Mucosa of rectum (tissue), 2 donors: Measurements from ENCODE around the gene HDAC9.

ENCODE experiments used
- H3K27ac ChIP-seq, 2 donors: one replicate each; pipeline ENCODE4 v1.7.0; 2013; ENCODE audit warnings: inconsistent platforms in 2 of 2, low read depth in 2 of 2, low read length in 2 of 2
- H3K27me3 ChIP-seq, 2 donors: one replicate each; pipeline ENCODE4 v1.7.0; 2013; ENCODE audit warnings: low read length in 2 of 2; ENCODE audit not compliant: control insufficient read depth in 2 of 2, insufficient read depth in 2 of 2
- H3K36me3 ChIP-seq, 2 donors: one replicate each; pipeline ENCODE4 v1.7.0; 2013; ENCODE audit warnings: low read length in 2 of 2; ENCODE audit not compliant: control insufficient read depth in 2 of 2, insufficient read depth in 2 of 2
- H3K4me1 ChIP-seq, 2 donors: one replicate each; pipeline ENCODE4 v1.7.0; 2013; ENCODE audit warnings: low read length in 2 of 2, mild to moderate bottlenecking in 1 of 2; ENCODE audit not compliant: control insufficient read depth in 2 of 2, insufficient read depth in 2 of 2
- H3K4me3 ChIP-seq, 2 donors: one replicate each; pipeline ENCODE4 v1.7.0; 2013; ENCODE audit warnings: low read length in 2 of 2
- H3K9ac ChIP-seq, 2 donors: one replicate each; pipeline ENCODE4 v1.7.0; 2013; ENCODE audit warnings: low read length in 2 of 2, low read depth in 1 of 2, mild to moderate bottlenecking in 1 of 2
- H3K9me3 ChIP-seq, 2 donors: one replicate each; pipeline ENCODE4 v1.7.0; 2013; ENCODE audit warnings: low read length in 2 of 2; ENCODE audit not compliant: control insufficient read depth in 2 of 2
- donor health status: healthy.
- donor health status: Normal muscosa, but diverticular disease.

HDAC9 gene

DNA sequence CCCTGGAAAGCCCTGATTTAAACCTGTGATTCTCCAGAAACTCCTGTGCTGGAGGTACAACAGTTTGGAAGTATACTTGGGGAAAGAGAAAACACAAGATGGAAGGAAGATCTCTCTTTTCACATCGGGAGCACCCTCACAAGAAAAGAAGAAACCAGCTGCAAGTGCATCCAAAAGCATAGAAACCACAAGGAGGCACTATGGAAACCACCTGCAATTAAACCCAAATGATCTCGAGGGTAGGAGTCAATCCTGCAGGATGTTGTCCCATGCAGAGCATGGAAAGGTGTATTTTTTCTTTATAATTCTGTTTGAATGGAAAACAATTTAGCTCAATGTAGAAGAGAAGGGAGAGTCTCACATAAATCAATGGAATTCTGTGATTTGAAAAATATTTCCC is 411.4 kb downstream of the HDAC9 start:
- H3K27me3 ChIP-seq = no peaks in the 10 kb centered on the region
- no peaks in the 10 kb centered on the region for H3K4me1 ChIP-seq
- H3K27ac ChIP-seq = no peak overlapping the region
- no peaks in the 10 kb centered on the region for H3K36me3 ChIP-seq
- H3K4me3 ChIP-seq = no peak overlapping the region
- no peaks in the 10 kb centered on the region for H3K9me3 ChIP-seq
- no peak overlapping the region for H3K9ac ChIP-seq

DNA sequence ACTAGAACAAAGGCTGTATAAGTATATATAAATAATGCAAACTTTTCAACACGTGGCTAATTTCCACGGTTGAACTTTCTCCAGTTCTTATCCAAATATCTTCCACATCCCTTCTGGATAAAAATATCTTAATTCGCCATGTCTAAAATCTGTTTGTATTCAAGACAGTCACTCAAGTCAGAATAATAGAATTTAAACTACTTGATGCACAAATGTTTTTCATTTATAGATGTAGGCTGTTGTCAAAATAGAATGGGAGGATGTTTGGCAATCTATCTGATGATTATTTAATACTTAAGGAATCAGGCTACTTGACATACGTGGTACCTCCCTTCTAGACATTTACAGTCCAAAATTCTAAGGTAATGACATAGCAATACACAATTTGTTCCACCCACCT is 417.6 kb downstream of the HDAC9 start:
- H3K27ac ChIP-seq = no peak overlapping the region
- H3K4me3 ChIP-seq = no peak overlapping the region
- no peak overlapping the region for H3K9ac ChIP-seq
- H3K27me3 ChIP-seq = no peaks in the 10 kb centered on the region
- H3K4me1 ChIP-seq = no peaks in the 10 kb centered on the region
- peaks cover 0 to 2% of the 10 kb centered on the region in 2 donors for H3K9me3 ChIP-seq
- no peaks in the 10 kb centered on the region for H3K36me3 ChIP-seq

DNA sequence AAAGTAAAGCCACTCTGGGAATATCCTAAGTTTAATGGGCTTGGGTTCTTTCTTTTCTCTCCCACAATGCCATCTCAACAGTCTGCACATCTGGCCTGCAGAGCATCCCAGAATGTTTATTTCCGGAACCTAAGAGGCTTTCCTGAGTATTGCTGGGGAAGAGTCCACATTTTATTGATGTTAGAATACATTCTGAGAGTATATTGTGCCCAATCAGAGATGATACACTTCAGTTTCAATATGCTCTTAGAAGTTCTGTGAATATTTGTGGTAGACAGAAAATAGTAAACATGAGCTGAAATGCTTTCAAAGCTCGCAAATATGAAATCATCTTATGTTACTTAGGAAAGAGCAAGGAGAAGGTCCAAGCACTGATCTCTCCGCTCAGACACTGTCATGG is 421.3 kb downstream of the HDAC9 start:
- no peaks in the 10 kb centered on the region for H3K27me3 ChIP-seq
- no peak overlapping the region for H3K4me3 ChIP-seq
- no peak overlapping the region for H3K27ac ChIP-seq
- H3K36me3 ChIP-seq = no peaks in the 10 kb centered on the region
- no peaks in the 10 kb centered on the region for H3K4me1 ChIP-seq
- no peak overlapping the region for H3K9ac ChIP-seq
- H3K9me3 ChIP-seq = peaks cover 0 to 2% of the 10 kb centered on the region in 2 donors

GRCh38 chr7:18927134-18927533 is 431.6 kb downstream of the HDAC9 start:
- peaks cover 0 to 3% of the 10 kb centered on the region in 2 donors for H3K9me3 ChIP-seq
- no peak overlapping the region for H3K27ac ChIP-seq
- no peaks in the 10 kb centered on the region for H3K36me3 ChIP-seq
- no peaks in the 10 kb centered on the region for H3K4me1 ChIP-seq
- no peak overlapping the region for H3K9ac ChIP-seq
- H3K27me3 ChIP-seq = no peaks in the 10 kb centered on the region
- no peak overlapping the region for H3K4me3 ChIP-seq

- Histone ChIP-seq H3K9me3 (no peaks in the 10 kb centered on the region), H3K27ac (no peak overlapping the region), H3K9ac (no peak overlapping the region), H3K27me3 (no peaks in the 10 kb centered on the region), H3K4me1 (no peaks in the 10 kb centered on the region), H3K4me3 (no peak overlapping the region), H3K36me3 (no peaks in the 10 kb centered on the region)
Measured at GRCh38 chr7:18936265-18936664, 440.7 kb downstream of the HDAC9 start.

- no peaks in the 10 kb centered on the region for H3K27me3 ChIP-seq
- H3K36me3 ChIP-seq = no peaks in the 10 kb centered on the region
- H3K9ac ChIP-seq = no peak overlapping the region
- no peak overlapping the region for H3K4me3 ChIP-seq
- H3K27ac ChIP-seq = no peak overlapping the region
- no peaks in the 10 kb centered on the region for H3K9me3 ChIP-seq
- no peaks in the 10 kb centered on the region for H3K4me1 ChIP-seq
Measured at GRCh38 chr7:18939771-18940592, 444.4 kb downstream of the HDAC9 start.

- Histone ChIP-seq H3K27ac (no peak overlapping the region), H3K9me3 (no peaks in the 10 kb centered on the region), H3K9ac (no peak overlapping the region), H3K4me3 (no peak overlapping the region), H3K27me3 (no peaks in the 10 kb centered on the region), H3K36me3 (no peaks in the 10 kb centered on the region), H3K4me1 (no peaks in the 10 kb centered on the region)
Measured at GRCh38 chr7:18940593-18941134, 445.1 kb downstream of the HDAC9 start.

- no peak overlapping the region for H3K4me3 ChIP-seq
- no peaks in the 10 kb centered on the region for H3K4me1 ChIP-seq
- no peak overlapping the region for H3K9ac ChIP-seq
- no peaks in the 10 kb centered on the region for H3K9me3 ChIP-seq
- no peak overlapping the region for H3K27ac ChIP-seq
- H3K27me3 ChIP-seq = no peaks in the 10 kb centered on the region
- no peaks in the 10 kb centered on the region for H3K36me3 ChIP-seq
Measured at GRCh38 chr7:18941207-18941606, 445.7 kb downstream of the HDAC9 start.

- no peak overlapping the region for H3K9ac ChIP-seq
- no peak overlapping the region for H3K4me3 ChIP-seq
- no peaks in the 10 kb centered on the region for H3K4me1 ChIP-seq
Measured at GRCh38 chr7:18948521-18948920, 453.0 kb downstream of the HDAC9 start.

GRCh38 chr7:18952846-18953245 is 457.3 kb downstream of the HDAC9 start:
- H3K27ac ChIP-seq = no peak overlapping the region
- H3K9me3 ChIP-seq = no peaks in the 10 kb centered on the region
- H3K4me3 ChIP-seq = no peak overlapping the region
- no peaks in the 10 kb centered on the region for H3K36me3 ChIP-seq
- H3K4me1 ChIP-seq = no peaks in the 10 kb centered on the region
- H3K9ac ChIP-seq = no peak overlapping the region
- no peaks in the 10 kb centered on the region for H3K27me3 ChIP-seq

More at GRCh38 chr7:18948521-18948920, 453.0 kb downstream of the HDAC9 start:
- H3K27ac ChIP-seq = no peak overlapping the region
- H3K27me3 ChIP-seq = no peaks in the 10 kb centered on the region
- no peaks in the 10 kb centered on the region for H3K9me3 ChIP-seq
- H3K36me3 ChIP-seq = no peaks in the 10 kb centered on the region
